HepG2 (cell line): ENCODE results near the gene CAMK2G. TPM values are rescaled to one million over a fixed set of nuclear protein-coding genes. Genes with fewer than 3 reads are reported as not detected.
A peak's percentile ranks its signal among the peaks of the same experiment; 100 is the strongest.

Experiments
- ATAC-seq: fragments of 200-7000 bp; cut with Tn5 transposase; 3 replicates; pipeline ENCODE4 v1.9.1; 2020; ENCODE audit warnings: mild to moderate bottlenecking, moderate library complexity
- BruUV-seq: library from RNA; stranded (reverse); fragments of 400-500 nt; replicated peaks from 2 replicates; lab custom pipeline; 2021; lab: Mats Ljungman, UMichigan
- CTCF ChIA-PET: fragments of 300-600 bp; formaldehyde crosslinking; extraction: SDS; loops from one replicate; lab custom pipeline; 2021; ENCODE audit warnings: low total read pairs, inconsistent platforms, low intra/inter-chr PET ratio; lab: Yijun Ruan, JAX
- POLR2A ChIA-PET: fragments of 350-600 bp; sonication (Branson Sonifier 250); formaldehyde crosslinking; loops from one replicate; lab custom pipeline; 2020; ENCODE audit warnings: antibody characterized with exemption, inconsistent platforms; lab: Yijun Ruan, JAX
- DNase-seq: peaks from one replicate; pipeline ENCODE4 v3.0.0-alpha.2; 2015; ENCODE audit warnings: low spot score
- FAIRE-seq: peaks from 3 replicates; lab custom pipeline; 2011; peaks lifted over from hg19 to GRCh38; lab: Jason Lieb, UNC
- H2AFZ ChIP-seq: one replicate; pipeline ENCODE4 v1.6.1; 2011; ENCODE audit warnings: low read length, inconsistent platforms
- H3K27ac ChIP-seq: fragments of 300-600 bp; 3 replicates; pipeline ENCODE4 v1.8.0; 2011; ENCODE audit warnings: mixed run types, mild to moderate bottlenecking, mixed read lengths, low read length, inconsistent platforms; ENCODE audit not compliant: insufficient read depth; ENCODE audit errors: extremely low read length
- H3K27me3 ChIP-seq, 2 experiments: fragments of 200-600 bp in 1 of 2; 2 replicates in 1 of 2; 3 replicates in 1 of 2; pipeline versions ENCODE4 v1.6.0 to v1.8.0; 2011; ENCODE audit warnings: low read length in 2 of 2, mild to moderate bottlenecking in 2 of 2, moderate library complexity in 2 of 2, inconsistent platforms in 1 of 2; ENCODE audit not compliant: insufficient read depth in 2 of 2, control insufficient read depth in 1 of 2
- H3K36me3 ChIP-seq, 2 experiments: fragments of 200-600 bp in 1 of 2; replicated peaks in 1 of 2; 2 replicates in 1 of 2; 3 replicates in 1 of 2; pipeline versions ENCODE4 v1.5.1 to v1.8.0; 2011; ENCODE audit warnings: low read length in 2 of 2, inconsistent platforms in 1 of 2; ENCODE audit not compliant: insufficient read depth in 2 of 2, control insufficient read depth in 1 of 2
- H3K4me1 ChIP-seq: 2 replicates; pipeline ENCODE4 v1.5.1; 2012; ENCODE audit warnings: low read length, inconsistent platforms; ENCODE audit not compliant: insufficient read depth
- H3K4me2 ChIP-seq: 2 replicates; pipeline ENCODE4 v1.6.0; 2011; ENCODE audit warnings: low read depth, low read length, inconsistent platforms
- H3K4me3 ChIP-seq, 3 experiments: fragments of 200-600 bp in 1 of 3; sonication (generic), shearing (Covaris generic) in 1 of 3; replicated peaks in 1 of 3; 2 replicates each; pipeline ENCODE4 v1.5.1; 2011 to 2016; ENCODE audit warnings: low read length in 3 of 3, inconsistent platforms in 2 of 3, low read depth in 2 of 3, mild to moderate bottlenecking in 2 of 3, control low read depth in 1 of 3, mixed read lengths in 1 of 3; ENCODE audit not compliant: insufficient read depth in 1 of 3
- H3K79me2 ChIP-seq: one replicate; pipeline ENCODE4 v1.6.1; 2011; ENCODE audit warnings: low read length, inconsistent platforms; ENCODE audit not compliant: insufficient read depth
- H3K9ac ChIP-seq: 2 replicates; pipeline ENCODE4 v1.6.0; 2011; ENCODE audit warnings: mild to moderate bottlenecking, low read depth, low read length, inconsistent platforms; ENCODE audit not compliant: insufficient read depth
- H3K9me3 ChIP-seq: 2 replicates; pipeline ENCODE4 v1.5.1; 2012; ENCODE audit warnings: mild to moderate bottlenecking, low read length
- H4K20me1 ChIP-seq: 2 replicates; pipeline ENCODE4 v1.6.0; 2011; ENCODE audit warnings: inconsistent platforms, mild to moderate bottlenecking, low read length, moderate library complexity; ENCODE audit not compliant: insufficient read depth
- MIXL1 ChIP-seq: IDR thresholded peaks from 2 replicates; pipeline ENCODE4 v1.6.1; 2016
- MNT ChIP-seq: fragments of 450-650 bp; IDR thresholded peaks from 2 replicates; pipeline ENCODE4 v1.6.1; 2016
- NFIC ChIP-seq: IDR thresholded peaks from 2 replicates; pipeline ENCODE4 v1.6.1; 2012; ENCODE audit warnings: mild to moderate bottlenecking, low read length, inconsistent platforms
- THAP8 ChIP-seq: sonication (generic); formaldehyde crosslinking; IDR thresholded peaks from 2 replicates; pipeline ENCODE4 v1.5.1; 2020; ENCODE audit warnings: missing genetic modification reagents, mild to moderate bottlenecking, borderline replicate concordance
- TSC22D2 ChIP-seq: sonication (generic); formaldehyde crosslinking; IDR thresholded peaks from 2 replicates; pipeline ENCODE4 v1.5.1; 2020; ENCODE audit warnings: missing genetic modification reagents, mild to moderate bottlenecking, borderline replicate concordance
- U2AF1 ChIP-seq: fragments of 200-400 bp; formaldehyde crosslinking; optimal IDR thresholded peaks from 2 replicates; pipeline ENCODE3; 2017; ENCODE audit warnings: mild to moderate bottlenecking, low read depth, low read length
- ZNF574 ChIP-seq: sonication (generic); formaldehyde crosslinking; IDR thresholded peaks from 2 replicates; pipeline ENCODE4 v1.4.0; 2020; ENCODE audit warnings: missing genetic modification reagents
- ZNF646 ChIP-seq: sonication (generic); formaldehyde crosslinking; IDR thresholded peaks from 2 replicates; pipeline ENCODE4 v1.9.0; 2021; ENCODE audit warnings: mild to moderate bottlenecking, missing genetic modification reagents
- ZNF652 ChIP-seq: IDR thresholded peaks from 2 replicates; pipeline ENCODE4 v1.6.1; 2016; ENCODE audit warnings: low read depth, borderline replicate concordance
- ZNF713 ChIP-seq: sonication (generic); formaldehyde crosslinking; IDR thresholded peaks from 2 replicates; pipeline ENCODE4 v1.4.0; 2020; ENCODE audit warnings: mild to moderate bottlenecking, missing genetic modification reagents
- ZNF891 ChIP-seq: sonication (generic); formaldehyde crosslinking; IDR thresholded peaks from 2 replicates; pipeline ENCODE4 v1.5.0; 2020; ENCODE audit warnings: mild to moderate bottlenecking, missing genetic modification reagents
- WGBS: methylation state at CpG from one replicate; pipeline ENCODE4 v1.1.6; 2017; ENCODE audit warnings: low lambda C conversion rate; 5-methylcytosine and 5-hydroxymethylcytosine counted together
- in situ Hi-C: cut with HindIII; loops from 2 replicates; pipeline ENCODE4 v1.10.0; 2017; ENCODE audit warnings: low pct_unique_long_range_greater_than_20kb; ENCODE audit not compliant: extremely low pct_ligation_motif_present
- intact Hi-C: fragments of 100-400 bp; cut with micrococcal nuclease; formaldehyde crosslinking; loops from one replicate; pipeline ENCODE4 v1.10.0; 2022; ENCODE audit not compliant: unreplicated experiment
- polyA plus RNA-seq, 8 experiments: library from polyadenylated mRNA; depleted of rRNA in 3 of 8; stranded (reverse) in 7 of 8; unstranded in 1 of 8; fragments of >200 nt; fragmentation: Illumina TruSeq in 4 of 8; extraction: Trizol in 4 of 8; gene quantifications; 2 replicates each; pipeline versions ENCODE4 v1.2.1 to v1.2.3, GENCODE V29; 2011 to 2016; ENCODE audit warnings: low read depth in 4 of 8, missing spikeins in 1 of 8, mixed read lengths in 1 of 8; ENCODE audit not compliant: insufficient read depth in 1 of 8
- total RNA-seq, 5 experiments: library from RNA; depleted of rRNA; stranded (reverse); fragments of >200 nt; fragmentation: Illumina TruSeq; extraction: Trizol; gene quantifications; 2 replicates each; pipeline ENCODE4 v1.2.3, GENCODE V29; 2016; ENCODE audit warnings: low read depth in 1 of 5
- TF ChIP-seq, protein P1 (sequence below): IDR thresholded peaks from 2 replicates; pipeline ENCODE4 v1.6.1; 2018; ENCODE audit warnings: missing genetic modification reagents, mild to moderate bottlenecking, missing compliant biosample characterization

Gene CAMK2G
- total and polyA plus RNA-seq, 2 of the 13 experiments (the other 11 are each of a cell fraction or from before 2014, with no cell fraction given), result 15.9 to 18.8 TPM

GRCh38 chr10:73875139-73875475, 752 bp upstream of the CAMK2G start:
- Histone ChIP-seq H3K4me3 (peak overlapping the region; percentile 51 to 80 (median 79)), H3K36me3 (peaks cover 0 to 10% of the 10 kb centered on the region in 2 experiments; a peak in 1 of 5 replicates), H3K4me2 (peak overlapping the region; percentile 91), H2AFZ (peak overlapping the region; percentile 34), H3K9ac (peak overlapping the region; percentile 59), H3K79me2 (peaks cover 16% of the 10 kb centered on the region), H3K27ac (no peak overlapping the region), H3K27me3 (no peaks in the 10 kb centered on the region; a peak in 2 of 5 replicates), H3K4me1 (peaks cover 57% of the 10 kb centered on the region), H4K20me1 (peaks cover 13% of the 10 kb centered on the region; the same call in 1 of the 2 replicates), H3K9me3 (no peaks in the 10 kb centered on the region)
- ATAC-seq, result no peak
- no peak for DNase-seq
- 46% methylated on average over 3 of the region's 3 CpGs for WGBS
- BruUV-seq, result no TSS peak
- in situ Hi-C loops, result no loop called here
- CTCF ChIA-PET, result no interaction called here
- POLR2A ChIA-PET, result interaction anchor here (2.0 to 3.2 kb wide), 2 partner anchors 11 to 35 kb away, joined by 7 to 23 read pairs; no protein-coding TSS in a partner anchor
- FAIRE-seq, result no peak
- intact Hi-C loops, result loop anchor here (5.0 kb wide), 1 partner anchor 103 kb away; a partner anchor contains a TSS
- TF ChIP-seq MNT (no peak), TSC22D2 (no peak), ZNF574 (CRISPR knock-in tag) (no peak), THAP8 (CRISPR knock-in tag) (no peak), MIXL1 (CRISPR knock-in tag) (0 out of 2 replicates have a peak, but pooled peaks have one; percentile 1), ZNF652 (no peak), ZNF891 (no peak), ZNF713 (no peak), U2AF1 (no peak), ZNF646 (CRISPR knock-in tag) (no peak), NFIC (no peak)
- TF ChIP-seq, protein P1, sequence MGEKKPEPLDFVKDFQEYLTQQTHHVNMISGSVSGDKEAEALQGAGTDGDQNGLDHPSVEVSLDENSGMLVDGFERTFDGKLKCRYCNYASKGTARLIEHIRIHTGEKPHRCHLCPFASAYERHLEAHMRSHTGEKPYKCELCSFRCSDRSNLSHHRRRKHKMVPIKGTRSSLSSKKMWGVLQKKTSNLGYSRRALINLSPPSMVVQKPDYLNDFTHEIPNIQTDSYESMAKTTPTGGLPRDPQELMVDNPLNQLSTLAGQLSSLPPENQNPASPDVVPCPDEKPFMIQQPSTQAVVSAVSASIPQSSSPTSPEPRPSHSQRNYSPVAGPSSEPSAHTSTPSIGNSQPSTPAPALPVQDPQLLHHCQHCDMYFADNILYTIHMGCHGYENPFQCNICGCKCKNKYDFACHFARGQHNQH (CRISPR knock-in tag), result peak; percentile 6; the same call in 1 of the 2 replicates
